HG03469 (cell line): ENCODE measurements around the gene ZYG11B.
"Not testable (repeated sequence)": the region's sequence is repeated elsewhere in the genome, so short reads cannot be mapped to it uniquely, and the experiment has no call there.

Source experiments
- ATAC-seq: cut with Tn5 transposase; IDR thresholded peaks from one replicate; pipeline ENCODE4 v1.9.1; 2021; ENCODE audit warnings: mild to moderate bottlenecking, moderate library complexity, moderate number of reproducible peaks; ENCODE audit not compliant: unreplicated experiment

Gene ZYG11B

DNA sequence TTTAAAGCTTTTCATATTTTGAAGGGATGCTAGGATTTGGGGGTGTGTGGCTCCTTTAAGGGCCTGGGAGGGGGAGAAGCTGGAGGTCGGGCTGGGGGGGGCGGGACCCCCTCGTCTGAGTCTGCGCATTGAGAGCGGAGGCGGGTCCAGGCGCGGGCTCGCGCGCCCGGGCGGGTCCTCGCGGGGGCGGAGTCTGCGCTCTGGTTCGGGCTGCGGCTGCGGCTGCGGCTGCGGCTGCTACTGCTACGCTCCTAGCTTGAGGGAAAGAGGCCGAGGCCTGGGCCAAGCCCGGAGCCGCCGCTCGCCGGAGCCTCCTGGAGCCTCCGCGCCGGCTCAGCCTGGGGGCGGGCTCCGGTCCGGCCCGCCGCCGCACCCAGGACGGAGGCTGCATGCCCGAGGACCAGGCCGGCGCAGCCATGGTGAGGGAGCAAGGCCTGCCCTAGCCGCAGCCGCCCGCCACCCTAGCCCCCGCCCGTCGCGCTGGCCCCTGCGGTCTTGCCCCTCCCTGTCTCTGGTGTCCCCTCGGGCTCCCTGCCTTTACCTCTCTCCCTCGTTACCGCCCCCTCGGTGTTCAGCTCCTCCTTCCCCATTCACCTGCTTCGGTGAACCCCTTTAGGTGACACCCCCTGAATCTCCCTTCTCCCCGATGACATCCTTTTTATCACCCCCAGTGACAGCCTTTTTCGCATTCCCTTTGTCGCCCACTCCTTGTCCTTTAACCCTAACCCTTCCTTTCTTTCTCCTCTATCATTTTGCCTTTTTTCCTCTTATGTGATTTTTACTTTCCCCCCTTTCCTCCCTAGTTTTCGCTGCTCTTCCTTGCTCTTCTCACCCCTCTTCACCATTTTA lies at the start of gene ZYG11B:
TSS of gene ZYG11B (plus strand) at position 189 of the 849 bp plus-strand sequence. CDS start at position 390, 201 bp downstream.
- peak; percentile 79 for ATAC-seq

DNA sequence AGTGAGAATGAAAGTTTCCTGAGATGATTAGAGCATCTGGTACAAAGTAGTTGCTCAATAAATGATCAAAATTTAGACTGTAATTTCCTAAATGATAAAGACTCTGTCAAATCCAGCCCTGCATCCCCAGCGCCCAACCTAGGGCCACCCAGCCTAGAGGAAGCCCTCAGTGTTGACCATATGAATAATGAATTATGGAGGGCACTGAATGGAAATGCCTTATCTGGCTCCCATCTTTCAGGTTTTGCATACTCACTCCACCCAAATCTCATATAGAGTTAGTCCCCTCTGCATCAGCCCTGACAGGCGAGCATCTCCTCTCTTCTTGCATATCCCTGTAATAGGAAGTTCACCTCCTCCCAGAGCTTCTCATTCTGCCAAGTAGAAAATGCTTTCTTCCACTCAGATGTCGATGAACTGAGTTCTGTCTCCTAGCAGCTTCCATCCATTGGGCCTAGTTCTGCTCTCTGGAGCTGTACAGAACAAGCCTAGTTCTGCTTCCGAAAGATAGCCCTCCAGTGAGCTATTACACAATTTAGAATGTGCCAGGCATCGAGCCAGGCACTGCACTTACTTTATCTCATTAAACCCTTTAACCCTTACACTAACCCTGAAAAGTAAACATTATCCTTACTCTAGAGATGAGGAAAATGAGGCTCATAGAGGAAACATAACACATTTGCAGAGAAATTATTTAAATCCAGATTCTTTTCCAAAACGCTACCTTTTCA lies 49.0 kb upstream of the ZYG11B start:
- no peak for ATAC-seq

DNA sequence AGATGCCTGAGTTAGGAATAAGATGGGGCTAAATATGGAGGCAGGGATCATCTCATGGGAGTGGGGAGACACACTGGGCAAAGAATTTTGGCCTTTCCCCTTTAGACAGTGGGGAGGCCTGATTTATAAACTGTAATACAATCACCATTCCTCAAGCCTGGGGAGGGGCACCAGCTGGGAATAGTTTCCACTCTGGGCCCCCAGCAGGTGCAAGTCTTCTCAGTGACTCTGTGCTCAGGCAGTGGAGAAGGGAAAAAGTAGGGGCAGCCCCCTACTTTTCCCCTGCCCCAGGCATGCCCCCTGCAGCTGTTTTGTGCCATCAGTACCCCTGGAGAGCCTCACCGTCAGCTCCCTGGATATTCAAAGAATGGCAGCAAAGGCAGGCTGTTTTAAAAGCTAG lies 47.2 kb upstream of the ZYG11B start:
- no peak for ATAC-seq

DNA sequence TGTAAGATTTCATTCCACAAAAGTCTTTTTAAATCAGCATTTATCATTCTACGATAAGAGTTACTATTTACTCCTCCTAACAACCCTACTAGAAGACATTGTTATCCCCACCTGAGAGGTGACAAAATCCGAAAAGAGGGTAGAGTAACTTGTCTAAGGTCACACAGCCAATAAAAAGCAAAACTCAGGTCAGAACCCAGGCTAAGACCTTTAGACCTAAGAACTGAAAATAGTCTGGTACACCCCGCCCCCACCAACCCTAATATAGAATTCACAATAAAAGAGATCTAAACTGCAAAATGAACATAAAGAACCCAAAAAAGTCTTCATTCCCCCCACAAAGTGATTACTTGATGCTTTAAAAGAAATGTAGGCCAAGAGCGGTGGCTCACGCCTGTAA lies 46.8 kb upstream of the ZYG11B start:
- no peak for ATAC-seq

DNA sequence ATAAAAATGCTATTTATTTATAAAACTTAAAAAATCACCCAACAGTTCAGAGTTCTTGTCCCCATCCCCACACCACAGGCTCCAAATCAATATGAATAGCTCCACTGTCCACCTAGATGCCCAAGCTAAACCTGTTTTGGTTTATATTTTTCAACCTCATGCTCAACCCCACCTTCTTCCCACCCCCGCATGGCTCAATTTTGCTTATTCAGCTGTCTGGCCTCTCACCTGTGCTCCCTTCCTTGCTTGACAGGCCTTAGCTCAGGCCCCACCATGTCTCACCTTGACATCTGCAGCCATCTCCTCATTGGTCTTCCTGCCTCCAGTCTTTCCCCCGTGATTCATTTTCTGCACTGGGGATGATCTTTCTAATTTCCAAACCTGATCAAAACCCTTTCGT lies 45.9 kb upstream of the ZYG11B start:
- no peak for ATAC-seq

DNA sequence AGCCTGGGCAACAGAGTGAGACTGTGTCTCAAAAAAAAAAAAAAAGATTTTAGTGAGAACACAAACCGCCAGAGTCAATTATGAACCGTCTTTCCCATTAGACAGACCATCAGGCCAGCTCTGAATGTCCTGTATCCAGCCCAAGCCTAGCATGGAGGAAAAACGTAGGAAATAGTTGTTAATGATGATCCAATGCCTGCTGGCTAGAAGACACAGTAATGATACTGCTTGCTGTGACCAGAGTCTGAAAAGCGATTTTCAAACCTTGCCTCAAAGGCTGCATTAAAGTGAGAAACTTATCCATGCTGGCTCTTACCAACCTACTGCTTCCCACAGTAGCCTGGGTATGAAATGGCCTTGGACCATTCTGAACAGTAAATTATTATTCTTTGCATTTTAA lies 45.1 kb upstream of the ZYG11B start:
- no peak for ATAC-seq

DNA sequence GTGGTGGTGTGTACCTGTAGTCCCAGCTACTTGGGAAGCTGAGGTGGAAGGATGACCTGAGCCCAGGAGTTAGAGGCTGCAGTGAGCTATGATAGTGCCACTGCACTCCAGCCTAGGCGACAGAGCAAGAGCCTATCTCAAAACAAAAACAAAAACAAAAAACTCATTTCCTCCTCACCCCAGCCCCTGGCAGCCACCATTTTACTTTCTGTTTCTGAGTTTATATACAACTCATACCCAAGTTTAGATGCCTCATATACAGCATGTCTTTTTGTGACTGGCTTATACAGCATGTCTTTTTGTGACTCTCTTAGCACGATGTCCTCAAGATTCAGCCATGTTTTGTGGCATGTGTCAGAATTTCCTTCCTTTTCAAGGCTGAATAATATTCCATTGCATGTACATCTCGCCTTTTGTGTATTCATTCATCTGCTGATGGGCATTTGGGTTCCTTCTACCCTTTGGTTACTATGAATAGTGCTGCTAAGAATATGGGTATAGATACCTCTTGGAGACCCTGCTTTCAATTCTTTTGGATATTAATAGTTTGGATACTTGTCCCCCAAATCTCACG lies 42.8 kb upstream of the ZYG11B start:
- no peak for ATAC-seq

DNA sequence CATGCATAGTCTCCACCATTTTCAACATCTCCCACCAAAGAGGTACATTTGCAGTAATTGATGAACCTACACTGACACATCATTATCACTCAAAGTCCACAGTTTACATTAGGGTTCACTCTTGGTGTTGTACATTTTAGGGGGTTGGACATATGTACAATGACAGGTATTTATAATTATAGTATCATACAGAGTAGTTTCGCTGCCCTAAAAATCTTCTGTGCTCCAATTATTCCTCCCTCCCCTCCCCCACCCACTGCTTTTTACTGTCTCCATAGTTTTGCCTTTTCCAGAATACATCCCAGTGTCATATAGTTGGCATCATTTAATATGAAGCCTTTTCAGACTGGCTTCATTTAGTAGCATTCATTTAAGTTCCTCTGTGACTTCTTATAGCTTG lies 41.7 kb upstream of the ZYG11B start:
- no peak for ATAC-seq

DNA sequence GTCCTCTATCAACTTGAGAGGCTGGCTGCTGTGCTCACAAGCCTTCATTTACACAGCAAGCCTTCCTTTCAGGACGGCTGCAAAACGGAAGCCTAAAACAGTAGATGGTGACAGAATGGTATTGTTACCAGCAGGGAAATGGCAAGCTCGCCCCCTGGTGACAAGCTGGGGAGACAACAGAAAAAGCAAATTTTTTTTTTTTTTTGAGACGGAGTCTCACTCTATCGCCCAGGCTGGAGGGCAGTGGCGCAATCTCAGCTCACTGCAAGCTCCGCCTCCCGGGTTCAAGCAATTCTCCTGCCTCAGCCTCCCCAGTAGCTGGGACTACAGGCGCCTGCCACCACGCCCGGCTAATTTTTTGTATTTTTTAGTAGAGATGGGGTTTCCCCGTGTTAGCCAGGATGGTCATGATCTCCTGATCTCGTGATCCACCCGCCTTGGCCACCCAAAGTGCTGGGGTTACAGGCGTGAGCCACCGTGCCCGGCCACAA lies 39.9 kb upstream of the ZYG11B start:
- ATAC-seq = peak; percentile 60

DNA sequence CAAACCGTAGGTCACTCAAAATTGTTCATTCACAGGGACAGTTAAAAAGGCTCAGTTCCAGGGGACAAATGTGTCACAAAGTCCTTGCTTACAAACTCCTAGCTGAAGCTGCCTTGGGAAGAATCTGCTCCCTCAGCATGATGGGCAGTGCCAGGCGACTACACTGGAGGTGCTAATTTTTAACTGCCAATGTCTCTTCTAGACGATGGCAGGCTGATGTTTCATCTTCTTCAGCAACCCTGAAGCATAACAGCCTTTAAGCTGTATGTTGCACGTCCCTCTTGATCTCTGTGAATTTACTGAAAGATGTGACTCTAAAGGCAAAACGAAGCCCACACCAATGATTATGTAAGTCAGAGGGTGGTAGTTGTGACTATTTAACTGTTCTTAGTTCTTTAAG lies 39.4 kb upstream of the ZYG11B start:
- no peak for ATAC-seq

DNA sequence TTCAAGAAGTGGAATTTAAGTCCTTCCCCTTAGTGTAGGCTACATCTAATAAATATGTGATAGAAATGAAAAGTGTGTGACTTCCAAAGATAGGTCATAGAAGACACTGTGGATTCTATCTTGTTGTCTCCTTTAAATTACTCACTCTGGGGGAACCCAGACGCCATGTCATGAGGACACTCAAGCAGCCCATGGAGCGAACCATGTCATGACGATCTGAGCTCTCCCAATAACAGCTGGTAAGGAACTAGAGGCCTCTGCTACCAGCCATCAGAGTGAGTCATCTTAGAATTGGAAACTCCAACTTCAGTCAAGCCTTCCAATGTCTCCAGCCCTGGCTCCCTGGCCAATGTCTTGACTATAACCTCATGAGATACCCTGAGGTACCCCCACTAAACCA lies 34.4 kb upstream of the ZYG11B start:
- no peak for ATAC-seq

DNA sequence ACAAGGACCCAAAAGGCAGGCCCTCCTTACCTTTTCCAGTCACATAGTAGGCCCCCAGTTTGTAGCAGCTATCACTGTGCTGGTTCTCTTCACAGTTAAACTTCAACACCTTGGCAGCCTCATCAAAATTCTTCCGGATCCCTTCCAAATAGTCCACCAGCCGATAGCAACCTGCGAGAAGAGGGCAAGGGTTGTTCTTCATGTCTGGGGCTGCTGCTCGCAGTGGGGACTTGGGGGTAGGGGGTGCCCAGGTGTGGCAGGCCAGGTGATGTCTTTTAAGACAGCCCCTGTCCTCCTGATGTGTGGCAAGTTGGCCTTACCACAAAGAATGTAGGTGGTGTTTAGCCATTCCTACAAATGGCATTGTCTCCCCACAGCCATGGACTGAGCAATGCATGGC lies 33.6 kb upstream of the ZYG11B start:
- no peak for ATAC-seq

DNA sequence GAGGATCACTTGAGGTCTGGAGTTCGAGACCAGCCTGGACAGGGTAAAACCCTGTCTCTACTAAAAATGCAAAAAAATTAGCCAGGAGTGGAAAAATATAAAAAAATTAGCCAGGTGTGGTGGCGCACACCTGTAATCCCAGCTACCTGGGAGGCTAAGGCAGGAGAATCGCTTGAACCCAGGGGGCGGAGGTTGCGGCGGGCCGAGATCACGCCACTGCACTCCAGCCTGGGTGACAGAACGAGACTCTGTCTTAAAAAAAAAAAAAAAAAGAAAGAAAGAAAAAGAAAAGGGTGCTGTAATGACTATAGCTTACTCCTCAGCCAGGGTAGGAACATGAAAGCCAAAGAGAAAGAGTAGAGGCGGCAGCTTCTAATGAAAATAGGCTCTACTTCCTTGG lies 32.9 kb upstream of the ZYG11B start:
- not testable (repeated sequence) for ATAC-seq

DNA sequence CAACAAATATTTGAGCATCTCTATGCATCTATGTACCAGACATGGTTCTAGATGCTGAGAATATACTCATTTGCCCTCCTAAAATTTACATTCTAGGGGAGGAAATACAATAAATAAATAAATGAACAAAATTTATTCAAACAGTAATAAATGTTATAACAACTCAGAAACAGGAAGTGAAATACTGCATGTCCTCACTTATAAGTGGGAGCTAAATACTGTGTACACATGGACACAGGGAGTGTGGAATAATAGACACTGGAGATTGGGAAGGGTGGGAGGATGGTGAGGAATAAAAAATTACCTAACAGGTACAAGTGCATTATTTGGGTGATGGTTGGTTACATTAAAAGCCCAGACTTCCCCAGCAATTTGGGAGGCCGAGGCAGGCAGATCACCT lies 32.4 kb upstream of the ZYG11B start:
- no peak for ATAC-seq

DNA sequence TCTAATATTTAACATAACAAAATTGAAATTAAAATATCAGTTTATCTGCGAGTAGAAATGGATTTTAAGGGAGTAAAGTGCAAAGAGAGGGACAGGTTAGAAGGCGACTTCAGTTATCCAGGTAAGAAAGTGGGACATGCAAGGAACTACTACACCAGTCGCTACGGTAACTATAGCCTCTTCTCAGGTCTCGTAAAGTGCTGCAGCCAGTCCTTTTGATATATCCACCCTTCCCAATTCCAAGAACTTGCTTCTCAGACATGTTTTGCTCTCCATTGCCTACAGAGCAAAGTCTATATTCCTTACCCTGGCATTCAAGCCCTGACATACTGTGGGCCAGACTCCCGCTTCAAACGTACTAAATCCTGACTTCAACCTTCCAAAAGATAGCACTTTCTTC lies 30.6 kb upstream of the ZYG11B start:
- no peak for ATAC-seq

DNA sequence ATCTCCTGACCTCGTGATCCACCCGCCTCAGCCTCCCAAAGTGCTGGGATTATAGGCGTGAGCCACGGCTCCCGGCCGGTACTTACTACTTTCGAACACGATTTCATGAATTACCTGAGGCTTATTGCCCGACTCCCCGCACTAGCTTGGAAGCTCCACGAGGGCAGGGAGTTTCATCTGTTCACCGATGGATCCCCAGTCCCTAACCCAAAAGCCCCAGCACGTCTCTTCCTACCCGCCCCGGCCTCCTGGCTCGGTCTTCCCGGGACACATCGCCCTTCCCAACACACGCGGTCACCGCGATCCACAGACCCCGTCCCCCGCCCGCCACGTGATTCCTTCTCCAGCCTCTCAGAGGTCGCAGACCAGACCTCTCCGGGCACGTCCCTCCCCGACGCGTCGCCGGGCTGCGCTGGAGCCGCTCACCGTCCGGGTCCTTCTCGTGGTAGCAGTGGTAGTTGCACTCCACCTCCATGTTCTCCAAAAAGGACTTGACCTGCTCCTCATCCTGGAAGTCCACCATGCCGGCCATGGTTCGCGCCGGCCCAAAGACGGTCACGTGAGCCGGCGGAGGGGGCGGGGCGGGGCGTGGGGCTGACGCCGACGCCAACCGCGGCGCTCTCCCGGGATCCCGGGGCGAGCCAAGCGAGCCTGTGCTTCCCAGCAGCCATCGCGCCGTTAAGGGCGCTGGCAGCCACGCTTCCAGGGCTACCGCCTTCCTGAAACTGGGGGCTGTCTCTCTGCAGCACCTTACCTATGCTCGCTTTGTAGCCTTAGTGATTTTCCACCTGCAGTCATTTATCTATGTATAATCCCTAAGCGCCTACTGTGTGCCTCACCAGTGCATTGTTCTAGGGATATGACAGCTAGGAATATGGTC lies 28.2 kb upstream of the ZYG11B start, which contains the start of gene COA7:
TSS of gene COA7 (minus strand) at position 553 of the 880 bp plus-strand sequence. CDS start at position 532, 21 bp downstream.
- no peak for ATAC-seq

DNA sequence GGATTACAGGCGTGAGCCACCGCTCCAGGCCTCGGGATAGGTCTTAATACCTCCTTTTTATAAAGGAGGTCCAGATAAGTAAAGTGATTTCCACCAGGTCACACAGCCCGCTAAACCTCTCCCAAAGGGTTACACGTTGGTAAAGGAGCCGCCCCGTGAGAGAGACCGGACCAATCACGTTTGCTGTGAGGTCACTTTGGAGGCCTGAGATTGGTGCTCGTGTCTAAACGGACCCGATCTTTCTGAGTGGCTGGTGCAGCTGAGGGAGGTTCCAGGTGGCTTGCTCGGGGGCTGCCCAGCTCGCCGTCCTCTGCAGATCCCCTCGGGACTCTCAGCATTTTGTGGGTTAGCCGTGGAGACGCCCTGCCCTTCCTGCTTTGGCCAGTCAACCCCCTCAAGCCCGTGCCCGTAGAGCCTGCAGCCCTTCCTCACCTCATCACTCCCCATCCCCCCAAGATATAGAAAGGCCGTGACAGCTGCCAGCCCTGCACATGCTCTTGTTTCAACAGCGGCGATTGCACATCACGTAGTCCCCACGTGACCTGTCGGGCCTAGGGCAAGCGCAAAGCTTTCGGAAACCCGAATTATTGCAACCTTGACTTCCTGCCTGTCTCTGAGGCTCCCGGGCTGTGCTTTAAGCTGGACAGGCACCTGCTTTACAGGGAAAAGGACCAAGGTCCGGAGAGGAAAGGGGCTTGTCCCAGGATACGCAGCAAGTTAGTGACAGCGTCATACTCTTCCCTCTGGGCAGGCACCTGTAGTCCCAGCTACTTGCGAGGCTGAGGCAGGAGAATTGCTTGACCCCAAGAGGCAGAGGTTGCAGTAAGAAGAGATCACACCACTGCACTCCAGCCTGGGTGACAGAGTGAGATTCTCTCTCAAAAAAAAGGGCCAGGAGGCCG lies 23.1 kb upstream of the ZYG11B start:
- ATAC-seq = peak; percentile 79

DNA sequence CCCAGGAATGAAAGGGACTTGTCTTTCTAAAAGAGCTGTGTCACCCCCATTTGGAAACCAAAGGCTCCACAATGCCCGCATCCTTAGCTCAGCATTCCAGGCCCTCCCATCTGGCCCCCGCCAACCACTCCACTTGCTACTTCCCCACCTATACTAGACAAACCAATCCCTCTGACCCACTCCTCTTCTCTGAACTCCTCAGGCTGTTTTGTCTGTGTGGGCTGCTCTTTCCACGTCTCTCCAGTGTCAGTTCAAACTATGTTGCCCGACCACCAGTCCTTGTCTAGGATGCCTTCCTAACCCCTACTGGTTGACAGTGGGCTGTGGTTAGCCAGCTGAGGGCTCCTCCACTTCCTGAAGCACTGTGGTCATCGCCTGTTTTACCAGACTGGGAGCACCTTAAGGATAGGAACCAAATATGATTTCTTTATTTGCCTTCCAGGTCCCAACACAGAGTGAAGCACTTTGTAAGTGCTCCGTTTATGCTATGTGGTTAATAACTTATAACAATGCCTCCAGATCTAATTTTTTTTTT lies 20.1 kb upstream of the ZYG11B start:
- no peak for ATAC-seq
